IPS-NIHi11 (cell line): ENCODE results near the gene HSPB7.

Experiments used
- DNase-seq: peaks from one replicate; pipeline ENCODE4 v3.0.0; 2012; ENCODE audit warnings: mixed read lengths, low spot score

The HSPB7 gene

DNA sequence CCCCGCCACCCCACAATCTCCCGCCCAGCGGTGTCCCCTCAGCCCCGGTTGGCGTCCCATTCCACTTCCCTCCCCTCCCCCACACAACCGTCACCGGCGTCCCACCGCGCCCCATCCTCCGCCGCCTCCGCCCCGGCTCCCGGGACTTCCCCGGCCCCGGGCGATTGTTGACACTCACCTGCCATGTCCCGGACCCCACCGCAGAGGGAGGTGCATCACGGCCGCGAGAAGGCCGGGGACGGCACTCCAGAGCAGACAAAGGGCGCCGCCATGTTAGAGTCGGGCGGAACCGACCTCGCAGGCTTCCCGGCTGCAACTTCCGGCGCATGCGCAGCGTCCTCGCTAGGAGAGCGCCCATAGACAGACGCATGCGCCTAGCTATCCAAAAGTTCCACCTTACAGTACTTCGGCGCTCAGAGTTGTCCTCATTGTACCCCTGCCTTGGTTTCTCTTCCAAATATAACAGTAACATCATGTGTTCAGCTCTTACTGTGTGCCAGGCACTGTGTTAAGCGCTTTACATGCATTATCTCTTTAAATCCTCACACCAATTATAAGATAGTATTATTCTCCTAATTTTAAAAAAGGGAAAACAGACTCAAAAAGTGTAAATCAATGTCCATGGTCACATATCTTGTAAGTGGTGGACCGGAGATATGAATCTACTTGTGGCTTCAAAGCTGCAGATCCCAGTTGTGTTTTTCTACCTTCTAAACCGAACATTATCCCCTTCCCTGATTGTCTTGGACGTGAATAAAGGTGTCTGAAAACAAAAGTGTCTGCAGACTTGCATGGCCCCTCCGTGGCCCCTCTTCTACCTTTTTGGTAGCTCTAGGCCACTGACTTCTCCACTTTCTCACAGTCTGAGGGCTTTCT lies 41.8 kb downstream of the HSPB7 start, which contains the start of gene ZBTB17:
Gene ZBTB17 (minus strand): TSS at position 297 of the 876 bp plus-strand sequence. CDS start 27,606 bp downstream, outside the sequence.
- peak; percentile 96 for DNase-seq

DNA sequence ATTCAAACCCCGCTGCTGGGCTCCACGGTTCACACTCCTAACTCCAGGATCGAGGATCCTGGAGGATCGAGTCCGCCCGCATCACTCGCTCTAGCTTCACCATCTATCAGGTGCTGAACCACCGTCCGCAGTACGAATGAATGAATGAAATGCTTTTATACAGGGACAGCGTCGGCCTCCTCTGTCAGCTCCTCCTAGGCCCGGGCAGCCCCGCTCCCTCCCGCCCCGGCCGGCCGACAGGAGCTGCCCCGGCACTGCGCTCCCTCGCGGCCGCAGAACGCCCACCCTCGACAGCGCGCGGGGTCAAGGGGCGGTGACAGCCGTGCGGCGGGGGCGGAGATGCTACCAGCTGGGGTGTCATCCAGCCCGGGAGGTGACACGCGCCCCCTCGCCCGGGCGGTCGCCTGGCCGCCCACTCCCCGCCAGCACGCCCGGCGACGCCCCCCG lies 42.5 kb downstream of the HSPB7 start:
- DNase-seq, result peak; percentile 89

DNA sequence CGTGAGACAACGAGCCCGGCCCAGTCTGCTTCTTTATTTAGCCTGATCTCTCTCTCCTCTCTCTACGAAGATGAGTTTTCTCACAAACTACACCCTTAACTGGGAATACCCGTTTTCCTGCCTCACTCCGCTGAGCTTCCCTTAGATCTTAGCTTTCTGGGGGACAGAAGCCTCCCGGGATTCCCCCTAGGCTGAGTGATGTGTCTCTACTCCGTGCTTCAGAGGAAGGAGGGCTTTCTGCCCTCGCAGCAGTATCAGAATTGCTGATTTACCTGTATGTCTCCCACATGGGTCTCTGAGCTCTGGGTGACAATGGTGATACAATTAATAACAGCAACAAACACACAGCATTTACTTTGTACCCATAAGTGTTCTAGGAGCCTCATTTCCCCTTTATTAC lies 43.0 kb downstream of the HSPB7 start:
- DNase-seq, result no peak

DNA sequence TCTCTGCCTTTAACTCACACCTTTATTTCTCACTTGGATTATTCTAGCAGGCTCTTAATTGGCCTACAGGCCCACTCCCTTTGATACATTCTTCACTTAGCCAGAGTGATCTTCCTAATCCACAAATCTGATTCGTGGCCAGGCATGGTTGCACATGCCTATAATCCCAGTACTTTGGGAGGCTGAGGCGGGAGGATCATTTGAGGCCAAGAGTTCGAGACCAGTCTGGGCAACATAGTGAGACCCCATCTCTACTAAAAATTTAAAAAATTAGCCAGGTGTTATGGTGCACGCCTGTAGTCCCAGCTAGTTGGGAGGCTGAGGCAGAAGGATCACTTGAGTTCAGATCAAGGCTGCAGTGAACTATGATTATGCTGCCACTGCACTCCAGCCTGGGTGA lies 44.1 kb downstream of the HSPB7 start:
- DNase-seq, result no peak

DNA sequence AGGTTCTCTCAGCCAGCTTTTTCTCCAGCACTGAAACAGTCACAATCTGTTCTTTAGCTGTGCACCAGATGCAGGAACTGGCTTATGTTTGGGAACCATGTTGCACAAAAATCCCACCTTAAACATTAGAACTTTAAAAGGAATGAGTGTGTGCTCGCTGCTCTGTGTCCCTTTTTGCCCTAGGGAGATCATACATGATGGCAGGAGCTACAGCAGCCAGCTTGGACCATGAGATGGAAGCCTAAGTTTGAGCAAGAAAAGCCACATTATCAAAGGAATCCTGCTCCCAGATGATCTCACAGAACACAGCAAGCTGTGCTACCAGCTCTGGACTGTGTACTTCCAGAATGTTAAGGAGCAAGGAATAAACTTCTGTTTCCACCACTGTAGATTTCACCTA lies 45.4 kb downstream of the HSPB7 start:
- DNase-seq, result no peak

DNA sequence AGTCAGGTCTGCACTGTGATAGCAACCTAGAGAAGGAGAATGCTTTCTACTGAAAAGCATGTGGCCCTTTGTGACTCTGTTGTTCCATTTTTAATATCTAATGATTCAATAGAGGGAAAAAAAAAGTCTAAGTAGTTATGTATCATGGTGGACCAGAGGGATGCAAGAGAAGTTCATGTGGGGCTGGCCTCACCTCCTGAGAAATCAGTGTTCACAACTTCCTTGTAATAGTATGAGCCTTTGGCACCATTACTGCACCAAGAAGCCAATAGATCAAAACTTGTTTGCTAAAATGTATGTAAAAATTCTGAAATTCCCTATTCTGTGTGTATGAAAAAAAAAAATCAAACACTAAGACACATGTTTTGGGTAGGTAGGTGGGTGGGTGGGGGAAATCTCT lies 46.9 kb downstream of the HSPB7 start:
- no peak for DNase-seq

DNA sequence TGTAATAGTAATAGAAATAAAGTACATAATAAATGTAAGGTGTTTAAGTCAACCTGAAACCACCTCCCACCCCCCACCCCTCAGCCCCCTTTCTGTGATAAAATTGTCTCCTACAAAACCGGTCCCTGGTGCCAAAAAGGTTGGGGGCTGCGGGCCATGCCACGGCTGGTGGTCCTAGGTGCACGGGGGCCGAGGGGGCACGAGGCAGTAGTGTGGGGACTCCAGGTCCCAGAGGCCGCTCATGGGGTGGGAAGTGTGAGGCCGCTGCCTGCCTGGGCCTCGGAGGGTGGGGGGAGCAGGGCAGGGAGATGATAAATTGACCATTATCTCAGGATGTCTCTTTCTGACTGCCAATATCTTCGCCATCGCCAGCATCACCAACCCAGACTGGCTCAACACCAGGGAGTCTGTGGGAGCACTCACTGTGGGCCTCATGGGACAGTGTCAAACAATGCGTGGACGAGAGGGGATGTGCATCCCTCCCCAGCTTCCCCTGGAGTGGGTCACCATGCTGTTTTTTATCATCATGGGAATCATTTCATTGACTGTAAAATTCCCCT lies 48.4 kb downstream of the HSPB7 start:
- no peak for DNase-seq

DNA sequence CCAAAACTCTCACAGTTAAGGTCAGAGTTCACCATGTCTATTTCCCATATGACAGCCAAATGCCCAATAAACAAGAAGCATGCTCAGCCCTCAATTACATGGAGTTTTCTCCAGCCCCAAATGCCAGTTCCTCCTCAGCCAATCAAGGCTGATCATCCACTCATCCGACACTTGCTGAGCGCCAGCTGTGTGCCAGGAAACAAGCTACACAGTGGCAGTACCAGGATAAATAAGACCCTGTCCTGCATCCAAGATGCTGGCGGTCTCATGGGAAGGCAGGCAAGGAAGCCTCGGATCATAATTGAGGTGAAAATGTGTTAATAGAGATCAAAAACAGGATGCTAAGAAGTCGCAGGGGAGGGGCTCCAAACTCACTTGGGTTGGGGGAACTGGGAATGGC lies 49.7 kb downstream of the HSPB7 start:
- DNase-seq, result no peak

DNA sequence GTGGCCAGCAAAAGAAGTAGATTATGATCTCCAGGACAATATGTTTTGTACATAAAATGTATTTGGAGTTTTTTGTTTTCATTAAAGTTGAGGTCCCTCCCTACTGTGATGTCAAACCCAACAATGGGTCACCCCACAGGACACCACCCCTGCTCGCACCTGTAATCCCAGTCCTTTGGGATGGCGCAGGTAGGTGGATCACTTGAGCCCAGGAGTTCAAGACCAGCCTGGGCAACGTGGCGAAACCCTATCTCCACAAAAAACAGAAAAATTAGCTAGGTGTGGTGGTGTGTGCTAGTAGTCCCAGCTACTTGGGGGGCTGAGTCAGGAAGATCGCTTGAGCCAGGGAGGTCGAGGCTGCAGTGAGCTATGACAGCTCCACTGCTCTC lies 50.9 kb downstream of the HSPB7 start:
- no peak for DNase-seq

DNA sequence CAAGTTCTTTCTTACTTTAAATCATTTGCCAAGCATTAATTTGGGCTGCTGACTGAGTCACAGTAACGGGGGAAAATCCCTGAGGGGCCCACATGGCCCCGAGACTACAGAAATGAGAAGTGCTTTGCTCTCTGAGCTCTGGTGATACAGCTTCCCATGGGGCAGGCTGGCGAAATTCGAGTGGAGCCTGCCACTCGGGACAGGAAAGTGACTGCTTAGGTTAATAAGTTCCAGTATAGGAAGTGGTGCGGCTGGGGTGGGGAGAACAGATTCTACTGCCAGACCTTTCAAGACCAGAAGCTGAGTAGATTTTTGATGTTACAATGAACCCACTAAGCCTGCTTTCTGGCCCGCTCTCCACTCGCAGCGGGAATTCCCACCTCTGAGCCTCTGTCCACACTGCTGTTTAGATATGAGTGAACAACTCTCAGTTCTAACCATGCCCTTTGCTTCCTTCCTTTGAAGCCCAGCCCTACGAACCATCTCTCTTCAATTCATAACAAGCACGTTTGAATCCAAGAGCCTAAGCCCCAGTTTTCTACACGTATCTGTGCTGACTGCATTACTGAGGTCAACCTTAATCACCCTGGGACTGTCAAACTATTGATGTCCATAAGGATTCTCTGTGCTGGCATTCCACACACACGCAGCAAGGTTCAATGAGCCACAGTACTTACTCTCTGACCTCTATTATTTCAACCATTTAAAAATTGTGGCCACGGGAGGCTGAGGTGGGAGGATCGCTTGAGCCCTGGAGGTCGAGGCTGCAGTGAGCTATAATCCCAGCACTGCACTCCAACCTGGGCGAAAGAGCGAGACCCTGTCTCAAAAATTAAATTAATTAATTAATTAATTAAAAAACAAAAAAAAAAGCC lies 51.5 kb downstream of the HSPB7 start:
- DNase-seq, result no peak

DNA sequence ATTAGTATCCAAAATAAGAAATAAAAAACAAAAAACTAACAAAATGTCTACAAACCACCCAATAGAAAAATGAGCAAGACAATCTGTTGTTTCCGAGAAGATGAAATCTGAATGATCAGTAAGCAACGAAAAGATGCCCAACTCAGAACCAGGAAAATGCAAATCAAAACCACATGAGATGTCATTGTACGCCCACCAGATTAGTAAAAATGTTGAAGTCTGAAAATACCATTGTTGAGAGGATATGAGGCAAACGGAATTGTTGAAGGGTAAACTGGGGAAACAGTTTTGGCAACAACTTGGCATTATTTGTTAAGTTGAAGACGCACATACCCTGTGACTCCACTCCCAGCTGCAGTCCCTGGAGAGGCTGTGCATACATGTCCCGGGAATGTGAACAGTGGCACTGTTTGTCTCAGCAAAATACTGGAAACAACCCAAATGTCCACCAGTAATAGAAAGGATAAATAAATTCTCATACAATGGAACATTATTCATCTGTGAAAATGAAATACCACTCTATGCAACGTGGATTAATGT lies 52.5 kb downstream of the HSPB7 start:
- no peak for DNase-seq
